ENCODE measurements around the gene MYH7B.

MYH7B gene

GRCh38 chr20:34977365-34978091, 21.9 kb downstream of the MYH7B start:
- no peak for DNase-seq (ENCODE audit: low spot score)

- DNase-seq (ENCODE audit: low spot score) = peak; percentile 35
Observed at GRCh38 chr20:34978092-34978744, 22.6 kb downstream of the MYH7B start.

GRCh38 chr20:34979366-34980153, 23.9 kb downstream of the MYH7B start:
- DNase-seq (ENCODE audit: low spot score) = no peak

- DNase-seq (ENCODE audit: low spot score) = no peak
Observed at GRCh38 chr20:34980543-34981233, 25.0 kb downstream of the MYH7B start.

- no peak for DNase-seq (ENCODE audit: low spot score)
Observed at GRCh38 chr20:34982270-34983088, 26.8 kb downstream of the MYH7B start.

- no peak for DNase-seq (ENCODE audit: low spot score)
Observed at GRCh38 chr20:34983089-34983820, 27.6 kb downstream of the MYH7B start.

GRCh38 chr20:34983995-34984735, 28.5 kb downstream of the MYH7B start:
- no peak for DNase-seq (ENCODE audit: low spot score)

- DNase-seq (ENCODE audit: low spot score) = no peak
Observed at GRCh38 chr20:34984756-34985261, 29.1 kb downstream of the MYH7B start.

GRCh38 chr20:34985461-34986310, 30.0 kb downstream of the MYH7B start:
- no peak for DNase-seq (ENCODE audit: low spot score)

GRCh38 chr20:34986311-34987287, 30.9 kb downstream of the MYH7B start:
- no peak for DNase-seq (ENCODE audit: low spot score)

- DNase-seq (ENCODE audit: low spot score) = no peak
Observed at GRCh38 chr20:34987288-34988190, 31.9 kb downstream of the MYH7B start.

GRCh38 chr20:34988191-34988540, 32.5 kb downstream of the MYH7B start:
- DNase-seq (ENCODE audit: low spot score) = no peak

- no peak for DNase-seq (ENCODE audit: low spot score)
Observed at GRCh38 chr20:34989118-34989517, 33.5 kb downstream of the MYH7B start.

- no peak for DNase-seq (ENCODE audit: low spot score)
Observed at GRCh38 chr20:34989670-34990069, 34.0 kb downstream of the MYH7B start.

GRCh38 chr20:34990231-34990630, 34.6 kb downstream of the MYH7B start:
- DNase-seq (ENCODE audit: low spot score) = no peak

GRCh38 chr20:34990661-34991214, 35.1 kb downstream of the MYH7B start:
- DNase-seq (ENCODE audit: low spot score) = no peak
